Myocyte (in vitro differentiated cells): ENCODE data around the gene RNF38. TPM values are rescaled to one million over a fixed set of nuclear protein-coding genes. Genes with fewer than 3 reads are reported as not detected.
"Not testable (repeated sequence)": the region's sequence is repeated elsewhere in the genome, so short reads cannot be mapped to it uniquely, and the experiment has no call there.

Experiments
- DNase-seq: peaks from one replicate; pipeline ENCODE4 v3.0.0-alpha.2; 2012; ENCODE audit warnings: low read depth
- total RNA-seq: library from RNA; depleted of rRNA; stranded (reverse); fragments of >200 nt; gene quantifications from 2 replicates; pipeline ENCODE4 v1.2.3, GENCODE V29; 2014

Gene RNF38
- total RNA-seq, 1 donor from 2014 or later: 21.0 TPM

DNA sequence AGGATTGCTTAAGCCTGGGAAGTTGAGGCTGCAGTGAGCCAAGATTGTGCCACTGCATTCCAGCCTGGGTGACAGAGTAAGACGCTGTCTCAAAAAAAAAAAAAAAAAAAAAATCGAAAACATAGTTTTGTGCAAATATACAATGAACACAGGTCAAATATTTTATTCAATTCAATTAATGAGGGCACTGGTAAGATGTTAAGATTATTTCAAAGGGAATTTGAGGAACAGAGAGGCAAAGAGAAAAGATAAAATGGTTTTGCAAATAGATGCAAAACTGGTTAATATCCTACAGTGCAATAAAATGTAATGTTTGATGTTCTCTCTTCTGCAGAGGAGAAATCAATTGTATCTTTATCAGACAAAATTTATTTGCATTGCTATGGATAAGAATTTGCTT lies 102.3 kb downstream of the RNF38 start:
- no peak for DNase-seq

DNA sequence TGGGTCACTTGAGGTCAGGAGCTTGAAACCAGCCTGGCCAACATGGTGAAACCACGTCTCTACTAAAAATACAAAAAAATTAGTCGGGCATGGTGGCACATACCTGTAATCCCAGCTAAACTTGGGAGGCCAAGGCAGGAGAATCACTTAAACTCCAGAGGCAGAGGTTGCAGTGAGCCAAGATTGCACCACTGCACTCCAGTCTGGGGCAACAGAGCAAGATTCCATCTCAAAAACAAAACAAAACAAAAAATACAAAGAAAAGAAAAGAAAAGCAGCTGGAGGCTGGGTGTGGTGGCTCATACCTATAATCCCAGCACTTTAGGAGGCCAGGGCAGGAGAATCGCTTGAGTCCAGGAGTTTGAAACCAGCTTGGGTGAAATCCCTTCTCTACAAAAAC lies 105.1 kb downstream of the RNF38 start:
- not testable (repeated sequence) for DNase-seq

DNA sequence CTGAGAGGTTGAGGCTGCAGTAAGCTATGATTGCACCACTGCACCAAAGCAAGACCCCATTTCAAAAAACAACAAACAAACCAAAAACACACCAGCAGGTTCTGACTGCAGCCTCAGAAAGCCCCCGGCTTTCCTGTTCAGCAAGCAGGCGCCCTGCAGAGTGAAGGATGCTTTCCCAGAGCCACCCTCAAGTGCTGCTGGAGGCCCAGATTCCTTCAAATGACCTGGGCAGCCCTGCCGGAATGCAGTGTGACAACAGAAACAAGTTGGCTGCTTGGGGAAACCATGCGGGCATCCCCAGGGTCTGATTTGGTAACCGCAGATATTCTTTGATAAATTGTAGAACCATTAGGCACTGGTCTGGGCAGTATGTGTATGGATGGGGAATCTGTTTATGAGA lies 106.2 kb downstream of the RNF38 start:
- DNase-seq: no peak

- DNase-seq: no peak
These were observed 106.9 kb downstream of the RNF38 start for GRCh38 chr9:36293171-36293570.

GRCh38 chr9:36292641-36293040 lies 107.4 kb downstream of the RNF38 start:
- no peak for DNase-seq

- DNase-seq: no peak
These were observed 109.1 kb downstream of the RNF38 start for GRCh38 chr9:36290996-36291395.

- DNase-seq: no peak
These were observed 110.1 kb downstream of the RNF38 start for GRCh38 chr9:36289836-36290435.

- no peak for DNase-seq
These were observed 112.0 kb downstream of the RNF38 start for GRCh38 chr9:36288070-36288469.

Other genes starting within 250 kb of the RNF38 start
- gene CCIN, start 230.9 kb downstream of the RNF38 start, total RNA-seq: 0.26 and 1.2 TPM in 2 replicates
- 186 and 193 TPM in 2 replicates for gene CLTA, start 209.3 kb downstream of the RNF38 start, total RNA-seq
- gene GNE, start 141.8 kb downstream of the RNF38 start, total RNA-seq: 16.2 and 18.6 TPM in 2 replicates
- 2.9 and 3.1 TPM in 2 replicates for gene MELK, start 172.6 kb upstream of the RNF38 start, total RNA-seq